Skeletal muscle satellite cell (primary cell): Measurements from ENCODE around the gene FILIP1.

Experiments
- H3K27me3 ChIP-seq: 2 replicates; pipeline ENCODE4 v1.7.0; 2013; ENCODE audit warnings: low read length; ENCODE audit not compliant: control insufficient read depth, insufficient read depth
- H3K36me3 ChIP-seq: 2 replicates; pipeline ENCODE4 v1.7.0; 2013; ENCODE audit warnings: mild to moderate bottlenecking, control low read depth, low read length; ENCODE audit not compliant: insufficient read depth
- H3K4me1 ChIP-seq: 2 replicates; pipeline ENCODE4 v1.7.0; 2013; ENCODE audit warnings: low read length; ENCODE audit not compliant: control insufficient read depth, insufficient read depth
- H3K4me2 ChIP-seq: 2 replicates; pipeline ENCODE4 v1.7.0; 2013; ENCODE audit warnings: mild to moderate bottlenecking, low read length
- H3K4me3 ChIP-seq: 2 replicates; pipeline ENCODE4 v1.7.0; 2013; ENCODE audit warnings: low read length
- H3K9ac ChIP-seq: 2 replicates; pipeline ENCODE4 v1.7.0; 2013; ENCODE audit warnings: mild to moderate bottlenecking, low read depth, low read length, moderate library complexity
- H3K9me3 ChIP-seq: replicated peaks from 2 replicates; pipeline ENCODE4 v1.7.0; 2013; ENCODE audit warnings: mild to moderate bottlenecking, control low read depth, low read length

FILIP1 gene

GRCh38 chr6:75318900-75319299 is 174.7 kb downstream of the FILIP1 start:
- Histone ChIP-seq H3K27me3 (peaks cover 11% of the 10 kb centered on the region), H3K36me3 (no peaks in the 10 kb centered on the region), H3K9ac (no peak overlapping the region), H3K4me1 (no peaks in the 10 kb centered on the region), H3K9me3 (no peaks in the 10 kb centered on the region), H3K4me3 (no peak overlapping the region), H3K4me2 (no peak overlapping the region)

GRCh38 chr6:75317503-75318206 is 175.9 kb downstream of the FILIP1 start:
- Histone ChIP-seq H3K27me3 (peaks cover 22% of the 10 kb centered on the region), H3K4me3 (no peak overlapping the region), H3K4me1 (no peaks in the 10 kb centered on the region), H3K36me3 (no peaks in the 10 kb centered on the region), H3K9ac (no peak overlapping the region), H3K9me3 (no peaks in the 10 kb centered on the region), H3K4me2 (peak overlapping the region; percentile 16)

- H3K4me3 ChIP-seq, result no peak overlapping the region
- H3K27me3 ChIP-seq, result peaks cover 27% of the 10 kb centered on the region
- no peaks in the 10 kb centered on the region for H3K4me1 ChIP-seq
- no peak overlapping the region for H3K4me2 ChIP-seq
- H3K9me3 ChIP-seq, result no peaks in the 10 kb centered on the region
- no peak overlapping the region for H3K9ac ChIP-seq
- H3K36me3 ChIP-seq, result no peaks in the 10 kb centered on the region
These were observed 177.6 kb downstream of the FILIP1 start for GRCh38 chr6:75315978-75316377.

- Histone ChIP-seq H3K27me3 (peaks cover 12% of the 10 kb centered on the region), H3K4me1 (no peaks in the 10 kb centered on the region), H3K4me3 (no peak overlapping the region), H3K9me3 (no peaks in the 10 kb centered on the region), H3K36me3 (no peaks in the 10 kb centered on the region), H3K9ac (no peak overlapping the region), H3K4me2 (no peak overlapping the region)
These were observed 185.2 kb downstream of the FILIP1 start for GRCh38 chr6:75308250-75308988.

- no peak overlapping the region for H3K4me2 ChIP-seq
- H3K4me3 ChIP-seq, result no peak overlapping the region
- no peaks in the 10 kb centered on the region for H3K36me3 ChIP-seq
- no peaks in the 10 kb centered on the region for H3K4me1 ChIP-seq
- no peak overlapping the region for H3K9ac ChIP-seq
- H3K9me3 ChIP-seq, result no peaks in the 10 kb centered on the region
- peaks cover 3% of the 10 kb centered on the region for H3K27me3 ChIP-seq
These were observed 186.1 kb downstream of the FILIP1 start for GRCh38 chr6:75307364-75308004.

GRCh38 chr6:75306064-75306463 is 187.5 kb downstream of the FILIP1 start:
- H3K4me2 ChIP-seq, result no peak overlapping the region
- no peaks in the 10 kb centered on the region for H3K36me3 ChIP-seq
- no peaks in the 10 kb centered on the region for H3K9me3 ChIP-seq
- H3K4me3 ChIP-seq, result no peak overlapping the region
- H3K27me3 ChIP-seq, result no peaks in the 10 kb centered on the region
- H3K9ac ChIP-seq, result no peak overlapping the region
- H3K4me1 ChIP-seq, result no peaks in the 10 kb centered on the region

- Histone ChIP-seq H3K36me3 (no peaks in the 10 kb centered on the region), H3K4me1 (no peaks in the 10 kb centered on the region), H3K9ac (no peak overlapping the region), H3K27me3 (no peaks in the 10 kb centered on the region), H3K9me3 (no peaks in the 10 kb centered on the region), H3K4me2 (no peak overlapping the region), H3K4me3 (no peak overlapping the region)
These were observed 188.0 kb downstream of the FILIP1 start for GRCh38 chr6:75305573-75305972.

GRCh38 chr6:75302280-75302679 is 191.3 kb downstream of the FILIP1 start:
- H3K4me3 ChIP-seq, result no peak overlapping the region
- no peaks in the 10 kb centered on the region for H3K36me3 ChIP-seq
- no peaks in the 10 kb centered on the region for H3K9me3 ChIP-seq
- H3K27me3 ChIP-seq, result no peaks in the 10 kb centered on the region
- no peak overlapping the region for H3K9ac ChIP-seq
- H3K4me2 ChIP-seq, result no peak overlapping the region
- no peaks in the 10 kb centered on the region for H3K4me1 ChIP-seq

GRCh38 chr6:75301537-75301936 is 192.1 kb downstream of the FILIP1 start:
- Histone ChIP-seq H3K4me1 (no peaks in the 10 kb centered on the region), H3K9ac (no peak overlapping the region), H3K4me2 (no peak overlapping the region), H3K36me3 (no peaks in the 10 kb centered on the region), H3K4me3 (no peak overlapping the region), H3K27me3 (no peaks in the 10 kb centered on the region), H3K9me3 (no peaks in the 10 kb centered on the region)

- H3K9ac ChIP-seq, result no peak overlapping the region
- H3K4me2 ChIP-seq, result no peak overlapping the region
- H3K27me3 ChIP-seq, result no peaks in the 10 kb centered on the region
- H3K4me3 ChIP-seq, result no peak overlapping the region
- no peaks in the 10 kb centered on the region for H3K4me1 ChIP-seq
- no peaks in the 10 kb centered on the region for H3K9me3 ChIP-seq
- H3K36me3 ChIP-seq, result no peaks in the 10 kb centered on the region
These were observed 192.5 kb downstream of the FILIP1 start for GRCh38 chr6:75301088-75301487.

- no peak overlapping the region for H3K4me2 ChIP-seq
- no peaks in the 10 kb centered on the region for H3K9me3 ChIP-seq
- no peaks in the 10 kb centered on the region for H3K36me3 ChIP-seq
- no peak overlapping the region for H3K9ac ChIP-seq
- H3K4me3 ChIP-seq, result no peak overlapping the region
- no peaks in the 10 kb centered on the region for H3K27me3 ChIP-seq
- H3K4me1 ChIP-seq, result no peaks in the 10 kb centered on the region
These were observed 193.1 kb downstream of the FILIP1 start for GRCh38 chr6:75300531-75300855.
